Measurements from ENCODE around the gene TEX52. TPM values are rescaled to one million over a fixed set of nuclear protein-coding genes. Genes with fewer than 3 reads are reported as not detected.

TEX52 gene
- total and polyA plus RNA-seq, 2 of the 8 experiments (the other 6 are each of a cell fraction or from before 2014, with no cell fraction given) = not detected

GRCh38 chr12:2829275-2829674 lies 27.6 kb downstream of the TEX52 start:
- no peak overlapping the region for H3K27ac ChIP-seq (ENCODE audit: low read depth, low read length)
- peaks cover 4 to 10% (median 5%) of the 10 kb centered on the region in 4 experiments; a peak in 4 of 8 replicates for H3K36me3 ChIP-seq (ENCODE audit: control insufficient read depth in 2 of 4, insufficient read depth in 4 of 4, low read length in 3 of 4)
- FAIRE-seq (no peak), DNase-seq (ENCODE audit: low read depth in 1 of 2, low spot score in 2 of 2) (no peak)
- WGBS, 2 experiments (ENCODE audit: extremely low coverage in 1 of 2, insufficient coverage in 1 of 2, insufficient read length in 1 of 2, insufficient replicate concordance in 2 of 2, low coverage in 1 of 2, low lambda C conversion rate in 2 of 2, missing lambda C conversion rate in 1 of 2) = 93% methylated on average over 6 of the region's 6 CpGs; no CpG with 5 or more reads in 1 of the 2 experiments
- H4K91ac ChIP-seq (replicated peaks; ENCODE audit: insufficient read length, low read length) = no peak overlapping the region
- H3K56ac ChIP-seq (replicated peaks; ENCODE audit: insufficient read length, low read depth, low read length) = no peak overlapping the region
- TF ChIP-seq NRF1 (IDR thresholded peaks at IDR 0.05; ENCODE audit: low read depth, low read length) (no peak), SP1 (IDR thresholded peaks at IDR 0.05; ENCODE audit: low read depth, low read length) (no peak), HDAC2 (IDR thresholded peaks at IDR 0.05; ENCODE audit: borderline replicate concordance in 1 of 2, low read depth in 2 of 2, low read length in 2 of 2) (no peak), RBBP5 (IDR thresholded peaks at IDR 0.05; ENCODE audit: borderline replicate concordance, low read depth, low read length) (no peak), SP2 (IDR thresholded peaks at IDR 0.05; ENCODE audit: low read length) (no peak)
- H3K4me3 ChIP-seq (ENCODE audit: extremely low read depth in 1 of 4, insufficient read depth in 2 of 4, low read depth in 3 of 4, low read length in 4 of 4) = no peak overlapping the region
- H3K4me2 ChIP-seq (ENCODE audit: insufficient read depth in 1 of 2, low read depth in 2 of 2, low read length in 2 of 2) = no peak overlapping the region
- no peaks in the 10 kb centered on the region for H3K79me2 ChIP-seq (ENCODE audit: control insufficient read depth in 1 of 2, insufficient read depth in 2 of 2, low read length in 2 of 2)
- POLR2A ChIA-PET (ENCODE audit: partially characterized antibody) = interaction anchor here (0.6 to 1.6 kb wide), 5 partner anchors 9 to 34 kb away, joined by 3 to 4 read pairs (median 3); no protein-coding TSS in a partner anchor
- no peak overlapping the region for H2BK12ac ChIP-seq (ENCODE audit: low read depth, low read length)
- H3K18ac ChIP-seq (ENCODE audit: extremely low read depth, low read length) = no peak overlapping the region
- no peak overlapping the region for H4K8ac ChIP-seq (ENCODE audit: extremely low read depth, insufficient read depth, low read length)
- no peak overlapping the region for H3K14ac ChIP-seq (ENCODE audit: insufficient read length)
- no peaks in the 10 kb centered on the region for H3K9me3 ChIP-seq (ENCODE audit: insufficient read depth in 2 of 2, low read depth in 1 of 2, low read length in 1 of 2)
- no peak overlapping the region for H2BK15ac ChIP-seq (ENCODE audit: low read length)
- no peaks in the 10 kb centered on the region for H3K23me2 ChIP-seq (ENCODE audit: low read depth, low read length)
- H4K5ac ChIP-seq (ENCODE audit: insufficient read length, low read depth, low read length) = no peak overlapping the region
- H4K20me1 ChIP-seq (replicated peaks in 1 of 2; ENCODE audit: control insufficient read depth in 1 of 2, insufficient read depth in 2 of 2, low read length in 2 of 2) = peaks cover 0 to 2% of the 10 kb centered on the region in 2 experiments
- H2AK5ac ChIP-seq (ENCODE audit: low read depth, low read length) = no peak overlapping the region
- no peaks in the 10 kb centered on the region for H3K79me1 ChIP-seq (ENCODE audit: low read depth, low read length)
- CTCF ChIA-PET (ENCODE audit: partially characterized antibody) = interaction anchor here (1.0 to 1.5 kb wide), 2 partner anchors 24 to 34 kb away, joined by 3 read pairs; no protein-coding TSS in a partner anchor
- H2BK120ac ChIP-seq (replicated peaks; ENCODE audit: low read depth, low read length) = no peak overlapping the region
- H2AFZ ChIP-seq (ENCODE audit: low read length) = no peak overlapping the region
- no peak overlapping the region for H3K4ac ChIP-seq (replicated peaks; ENCODE audit: insufficient read length, low read depth, low read length)
- no peak overlapping the region for H2BK5ac ChIP-seq (ENCODE audit: low read depth, low read length)
- no peaks in the 10 kb centered on the region for H3K27me3 ChIP-seq (replicated peaks in 1 of 4; ENCODE audit: control insufficient read depth in 3 of 4, extremely low read depth in 1 of 4, insufficient read depth in 3 of 4, low read length in 3 of 4)
- H3K9ac ChIP-seq (replicated peaks in 1 of 4; ENCODE audit: extremely low read depth in 1 of 4, low read depth in 3 of 4, low read length in 3 of 4) = no peak overlapping the region
- H3K4me1 ChIP-seq (replicated peaks in 1 of 4; ENCODE audit: control insufficient read depth in 3 of 4, insufficient read depth in 4 of 4, low read length in 3 of 4) = peaks cover 3 to 19% (median 9%) of the 10 kb centered on the region in 4 experiments; a peak in 6 of 7 replicates
- no peak overlapping the region for H2BK20ac ChIP-seq (ENCODE audit: low read length)
- no peak overlapping the region for H3K23ac ChIP-seq (ENCODE audit: insufficient read length)
